ENCODE measurements around the gene CTNND2.

CTNND2 gene

DNA sequence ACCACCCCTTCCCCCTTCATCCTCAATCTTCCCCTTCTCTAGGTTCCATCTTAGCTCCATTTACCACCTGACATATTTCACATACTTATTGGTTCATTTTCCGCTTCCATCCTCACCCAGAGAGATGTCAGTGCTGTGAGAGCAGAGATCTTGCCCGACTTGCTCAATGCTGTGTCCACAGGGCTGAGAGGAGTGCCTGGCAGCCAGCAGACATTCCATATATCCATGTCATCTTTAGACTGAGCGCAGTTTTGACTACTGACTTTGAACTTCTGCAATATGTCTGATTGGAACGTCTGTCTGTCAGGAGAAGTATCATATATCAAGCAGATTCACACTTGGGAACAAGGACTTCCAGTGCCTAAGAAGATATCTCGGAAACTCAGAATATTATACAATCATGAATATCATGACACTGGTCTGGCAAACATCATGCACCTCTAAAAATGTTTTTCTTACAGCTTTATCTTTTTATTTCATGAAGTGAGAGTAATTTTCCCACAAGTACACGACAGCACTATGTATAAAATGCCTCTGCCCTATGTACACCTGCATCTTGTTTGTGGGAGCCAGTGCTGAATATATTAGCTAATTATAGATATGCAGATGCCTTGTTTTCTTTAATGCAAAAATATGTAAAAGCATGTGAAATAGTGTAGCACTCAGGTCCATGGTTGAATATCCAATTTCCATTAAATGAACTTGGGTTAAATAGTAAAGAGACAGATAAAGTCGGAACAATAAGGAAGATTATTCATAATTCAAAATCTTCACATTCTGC is 689.2 kb downstream of the CTNND2 start:
- no peaks in the 10 kb centered on the region for H3K36me3 ChIP-seq (ENCODE audit: insufficient read depth, low read length)
- H3K27ac ChIP-seq (ENCODE audit: low read depth, low read length): no peak overlapping the region
- H2AFZ ChIP-seq (ENCODE audit: low read length, unreplicated experiment): no peak overlapping the region

GRCh38 chr5:11212706-11213105 is 691.5 kb downstream of the CTNND2 start:
- Histone ChIP-seq H3K79me2 (ENCODE audit: control insufficient read depth, insufficient read depth, low read length, unreplicated experiment) (no peaks in the 10 kb centered on the region), H2AFZ (ENCODE audit: low read length, unreplicated experiment) (no peak overlapping the region), H3K27me3 (ENCODE audit: insufficient read depth, low read length) (no peaks in the 10 kb centered on the region), H3K4me1 (ENCODE audit: control insufficient read depth, insufficient read depth, low read length, unreplicated experiment) (no peaks in the 10 kb centered on the region), H3K27ac (ENCODE audit: low read depth, low read length) (no peak overlapping the region), H3K4me3 (ENCODE audit: low read depth, low read length) (no peak overlapping the region), H3K36me3 (ENCODE audit: insufficient read depth, low read length) (no peaks in the 10 kb centered on the region)

More for the DNA sequence above, 689.2 kb downstream of the CTNND2 start:
- no peaks in the 10 kb centered on the region for H3K27me3 ChIP-seq (ENCODE audit: insufficient read depth, low read length)
- no peaks in the 10 kb centered on the region for H3K79me2 ChIP-seq (ENCODE audit: control insufficient read depth, insufficient read depth, low read length, unreplicated experiment)
- H3K4me3 ChIP-seq (ENCODE audit: low read depth, low read length): no peak overlapping the region
- no peaks in the 10 kb centered on the region for H3K4me1 ChIP-seq (ENCODE audit: control insufficient read depth, insufficient read depth, low read length, unreplicated experiment)

GRCh38 chr5:11197726-11198125 is 706.5 kb downstream of the CTNND2 start:
- H3K27me3 ChIP-seq (ENCODE audit: insufficient read depth, low read length): no peaks in the 10 kb centered on the region
- no peak overlapping the region for H3K4me3 ChIP-seq (ENCODE audit: low read depth, low read length)
- no peak overlapping the region for H3K27ac ChIP-seq (ENCODE audit: low read depth, low read length)
- H3K4me1 ChIP-seq (ENCODE audit: control insufficient read depth, insufficient read depth, low read length, unreplicated experiment): no peaks in the 10 kb centered on the region
- no peaks in the 10 kb centered on the region for H3K36me3 ChIP-seq (ENCODE audit: insufficient read depth, low read length)
- H3K79me2 ChIP-seq (ENCODE audit: control insufficient read depth, insufficient read depth, low read length, unreplicated experiment): no peaks in the 10 kb centered on the region
- H2AFZ ChIP-seq (ENCODE audit: low read length, unreplicated experiment): no peak overlapping the region

- no peak overlapping the region for H2AFZ ChIP-seq (ENCODE audit: low read length, unreplicated experiment)
- H3K27ac ChIP-seq (ENCODE audit: low read depth, low read length): no peak overlapping the region
- no peaks in the 10 kb centered on the region for H3K79me2 ChIP-seq (ENCODE audit: control insufficient read depth, insufficient read depth, low read length, unreplicated experiment)
- no peak overlapping the region for H3K4me3 ChIP-seq (ENCODE audit: low read depth, low read length)
- H3K27me3 ChIP-seq (ENCODE audit: insufficient read depth, low read length): no peaks in the 10 kb centered on the region
- no peaks in the 10 kb centered on the region for H3K36me3 ChIP-seq (ENCODE audit: insufficient read depth, low read length)
- no peaks in the 10 kb centered on the region for H3K4me1 ChIP-seq (ENCODE audit: control insufficient read depth, insufficient read depth, low read length, unreplicated experiment)
These were observed 712.6 kb downstream of the CTNND2 start for GRCh38 chr5:11191673-11192072.

DNA sequence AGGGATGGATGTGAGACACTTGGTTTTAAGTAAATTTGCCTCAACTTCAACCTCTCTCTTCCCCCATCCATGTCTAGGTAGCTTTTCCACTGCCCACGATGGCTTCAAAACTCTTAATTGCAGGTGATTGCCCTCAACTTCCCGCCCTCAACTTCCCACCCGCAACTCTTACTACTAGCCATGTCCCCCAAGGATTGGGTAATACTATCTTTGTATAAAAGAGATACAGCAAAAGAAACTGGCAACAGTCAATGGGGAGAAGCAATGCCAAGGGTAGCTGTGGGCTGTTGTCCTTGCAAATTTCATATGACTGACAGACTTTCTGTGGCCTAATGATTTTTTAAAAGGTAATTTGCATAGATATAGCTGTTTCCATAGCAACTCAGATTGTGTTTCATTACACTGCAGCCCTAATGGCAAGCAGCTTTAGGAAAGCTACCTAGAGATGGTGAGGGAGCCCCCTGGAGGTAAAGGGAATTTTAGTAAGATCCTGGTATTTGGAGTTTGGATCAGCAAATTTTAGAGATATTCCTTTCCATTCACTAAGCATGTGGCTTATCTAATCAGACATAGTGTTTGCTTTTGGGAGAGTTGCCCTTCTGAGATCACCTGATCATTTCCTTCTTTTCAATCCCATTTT is 721.7 kb downstream of the CTNND2 start:
- Histone ChIP-seq H3K27me3 (ENCODE audit: insufficient read depth, low read length) (no peaks in the 10 kb centered on the region), H3K36me3 (ENCODE audit: insufficient read depth, low read length) (no peaks in the 10 kb centered on the region), H3K4me3 (ENCODE audit: low read depth, low read length) (no peak overlapping the region), H3K27ac (ENCODE audit: low read depth, low read length) (no peak overlapping the region), H3K79me2 (ENCODE audit: control insufficient read depth, insufficient read depth, low read length, unreplicated experiment) (no peaks in the 10 kb centered on the region), H2AFZ (ENCODE audit: low read length, unreplicated experiment) (no peak overlapping the region), H3K4me1 (ENCODE audit: control insufficient read depth, insufficient read depth, low read length, unreplicated experiment) (no peaks in the 10 kb centered on the region)

GRCh38 chr5:11181940-11182339 is 722.3 kb downstream of the CTNND2 start:
- H3K36me3 ChIP-seq (ENCODE audit: insufficient read depth, low read length): no peaks in the 10 kb centered on the region
- no peaks in the 10 kb centered on the region for H3K27me3 ChIP-seq (ENCODE audit: insufficient read depth, low read length)
- H2AFZ ChIP-seq (ENCODE audit: low read length, unreplicated experiment): no peak overlapping the region
- H3K4me1 ChIP-seq (ENCODE audit: control insufficient read depth, insufficient read depth, low read length, unreplicated experiment): no peaks in the 10 kb centered on the region
- H3K79me2 ChIP-seq (ENCODE audit: control insufficient read depth, insufficient read depth, low read length, unreplicated experiment): no peaks in the 10 kb centered on the region
- H3K4me3 ChIP-seq (ENCODE audit: low read depth, low read length): no peak overlapping the region
- no peak overlapping the region for H3K27ac ChIP-seq (ENCODE audit: low read depth, low read length)

DNA sequence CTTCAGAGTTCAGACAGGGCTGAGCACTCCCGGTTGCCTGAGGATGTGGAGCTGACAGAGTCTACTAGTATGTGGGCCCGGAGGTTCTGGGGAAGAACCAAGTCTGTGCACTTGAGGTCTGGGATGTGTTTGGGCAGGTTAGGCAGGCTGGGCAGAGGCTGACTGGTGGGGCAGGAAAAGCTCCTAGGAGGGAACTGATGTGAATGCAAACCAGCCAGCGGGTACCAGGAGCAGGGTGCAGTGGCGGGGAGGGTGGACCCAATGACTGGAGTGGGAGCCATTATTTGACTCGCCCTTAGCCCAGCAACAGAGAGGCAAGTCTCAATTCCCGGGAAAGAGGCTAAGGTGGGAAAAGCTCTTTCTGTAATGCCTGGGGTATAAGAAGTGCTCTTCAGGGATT is 723.4 kb downstream of the CTNND2 start:
- no peaks in the 10 kb centered on the region for H3K4me1 ChIP-seq (ENCODE audit: control insufficient read depth, insufficient read depth, low read length, unreplicated experiment)
- no peaks in the 10 kb centered on the region for H3K36me3 ChIP-seq (ENCODE audit: insufficient read depth, low read length)
- H3K27ac ChIP-seq (ENCODE audit: low read depth, low read length): no peak overlapping the region
- no peak overlapping the region for H3K4me3 ChIP-seq (ENCODE audit: low read depth, low read length)
- no peaks in the 10 kb centered on the region for H3K79me2 ChIP-seq (ENCODE audit: control insufficient read depth, insufficient read depth, low read length, unreplicated experiment)
- no peak overlapping the region for H2AFZ ChIP-seq (ENCODE audit: low read length, unreplicated experiment)
- no peaks in the 10 kb centered on the region for H3K27me3 ChIP-seq (ENCODE audit: insufficient read depth, low read length)

GRCh38 chr5:11177999-11178711 is 726.1 kb downstream of the CTNND2 start:
- no peak overlapping the region for H3K27ac ChIP-seq (ENCODE audit: low read depth, low read length)
- no peak overlapping the region for H3K4me3 ChIP-seq (ENCODE audit: low read depth, low read length)
- H3K4me1 ChIP-seq (ENCODE audit: control insufficient read depth, insufficient read depth, low read length, unreplicated experiment): no peaks in the 10 kb centered on the region
- H3K27me3 ChIP-seq (ENCODE audit: insufficient read depth, low read length): no peaks in the 10 kb centered on the region
- no peak overlapping the region for H2AFZ ChIP-seq (ENCODE audit: low read length, unreplicated experiment)
- no peaks in the 10 kb centered on the region for H3K36me3 ChIP-seq (ENCODE audit: insufficient read depth, low read length)
- H3K79me2 ChIP-seq (ENCODE audit: control insufficient read depth, insufficient read depth, low read length, unreplicated experiment): no peaks in the 10 kb centered on the region

- no peaks in the 10 kb centered on the region for H3K27me3 ChIP-seq (ENCODE audit: insufficient read depth, low read length)
- no peaks in the 10 kb centered on the region for H3K79me2 ChIP-seq (ENCODE audit: control insufficient read depth, insufficient read depth, low read length, unreplicated experiment)
- H2AFZ ChIP-seq (ENCODE audit: low read length, unreplicated experiment): no peak overlapping the region
- H3K4me3 ChIP-seq (ENCODE audit: low read depth, low read length): no peak overlapping the region
- H3K4me1 ChIP-seq (ENCODE audit: control insufficient read depth, insufficient read depth, low read length, unreplicated experiment): no peaks in the 10 kb centered on the region
- H3K27ac ChIP-seq (ENCODE audit: low read depth, low read length): no peak overlapping the region
- no peaks in the 10 kb centered on the region for H3K36me3 ChIP-seq (ENCODE audit: insufficient read depth, low read length)
These were observed 729.7 kb downstream of the CTNND2 start for GRCh38 chr5:11174591-11174990.

DNA sequence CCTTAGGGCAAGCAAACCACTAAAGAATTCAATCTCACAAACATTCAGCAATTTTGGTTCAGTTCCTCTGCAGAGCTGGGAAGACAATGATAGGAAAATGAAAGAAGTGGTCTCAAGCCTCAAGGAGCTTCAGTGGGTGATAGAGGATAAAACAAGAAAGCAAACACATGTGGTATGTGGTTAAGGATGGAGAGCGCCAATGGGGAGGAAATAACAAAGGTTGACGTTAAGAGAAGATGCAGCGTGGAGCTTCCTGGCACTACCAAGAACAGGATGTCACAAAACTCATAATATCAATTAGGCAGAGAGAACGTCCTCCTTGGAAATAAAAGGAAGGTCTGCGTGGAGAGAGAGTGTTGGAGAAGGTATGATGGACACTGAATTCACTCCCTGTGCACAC is 731.8 kb downstream of the CTNND2 start:
- no peak overlapping the region for H3K27ac ChIP-seq (ENCODE audit: low read depth, low read length)
- no peaks in the 10 kb centered on the region for H3K27me3 ChIP-seq (ENCODE audit: insufficient read depth, low read length)
- H2AFZ ChIP-seq (ENCODE audit: low read length, unreplicated experiment): no peak overlapping the region
- H3K4me1 ChIP-seq (ENCODE audit: control insufficient read depth, insufficient read depth, low read length, unreplicated experiment): no peaks in the 10 kb centered on the region
- no peaks in the 10 kb centered on the region for H3K79me2 ChIP-seq (ENCODE audit: control insufficient read depth, insufficient read depth, low read length, unreplicated experiment)
- no peak overlapping the region for H3K4me3 ChIP-seq (ENCODE audit: low read depth, low read length)
- no peaks in the 10 kb centered on the region for H3K36me3 ChIP-seq (ENCODE audit: insufficient read depth, low read length)
